PFSK-1 (cell line): Measurements from ENCODE around the gene MYCBP2.

Source experiments
- POLR2AphosphoS5 ChIP-seq: IDR thresholded peaks from 2 replicates; pipeline ENCODE4 v1.6.1; 2012; ENCODE audit warnings: low read depth, mild to moderate bottlenecking, control low read depth, low read length, moderate library complexity
- REST ChIP-seq, 2 experiments: IDR thresholded peaks; 2 replicates each; pipeline versions ENCODE4 v1.6.1 to v1.8.0; 2011 to 2012; ENCODE audit warnings: low read depth in 2 of 2, low read length in 2 of 2, control low read depth in 1 of 2, inconsistent platforms in 1 of 2, mild to moderate bottlenecking in 1 of 2, moderate library complexity in 1 of 2; ENCODE audit not compliant: insufficient read depth in 1 of 2
- SIN3A ChIP-seq: IDR thresholded peaks from 2 replicates; pipeline ENCODE4 v1.6.1; 2012; ENCODE audit warnings: mild to moderate bottlenecking, low read length, moderate library complexity, borderline replicate concordance; ENCODE audit not compliant: insufficient read depth
- TAF1 ChIP-seq: IDR thresholded peaks from 2 replicates; pipeline ENCODE4 v1.6.1; 2012; ENCODE audit warnings: low read length, control low read depth, borderline replicate concordance; ENCODE audit not compliant: insufficient read depth

- no peak for TF ChIP-seq SIN3A
- TF ChIP-seq TAF1: no peak
- no peak for TF ChIP-seq POLR2AphosphoS5
- no peak for TF ChIP-seq REST (IDR thresholded peaks at IDR 0.05; ENCODE audit: insufficient read depth in 1 of 2, low read depth in 2 of 2, low read length in 2 of 2)
Observed at GRCh38 chr13:77351315-77351714, 24.4 kb upstream of the MYCBP2 start.
